ENCODE results near the gene PRKAR2A. TPM values are rescaled to one million over a fixed set of nuclear protein-coding genes. Genes with fewer than 3 reads are reported as not detected.
"Not testable (repeated sequence)": the region's sequence is repeated elsewhere in the genome, so short reads cannot be mapped to it uniquely, and the experiment has no call there.

Gene PRKAR2A
- total RNA-seq, 4 donors from 2014 or later, result 28.4 to 35.1 (median 32.0) TPM

- TF ChIP-seq CTCF (IDR thresholded peaks at IDR 0.05), result no peak
- no peak for ATAC-seq (ENCODE audit: low FRiP score)
- no peak for DNase-seq (ENCODE audit: low spot score)
Observed at GRCh38 chr3:48795997-48796732, 51.5 kb downstream of the PRKAR2A start.

GRCh38 chr3:48793484-48793883 is 54.2 kb downstream of the PRKAR2A start:
- DNase-seq (ENCODE audit: low spot score); ATAC-seq (ENCODE audit: low FRiP score): not testable (repeated sequence)

GRCh38 chr3:48789665-48790064 is 58.0 kb downstream of the PRKAR2A start:
- no peak for ATAC-seq (ENCODE audit: low FRiP score)
- no peak for DNase-seq (ENCODE audit: low spot score)
- TF ChIP-seq CTCF (IDR thresholded peaks at IDR 0.05), result no peak

GRCh38 chr3:48788544-48789162 is 59.0 kb downstream of the PRKAR2A start:
- no peak for TF ChIP-seq CTCF (IDR thresholded peaks at IDR 0.05)
- ATAC-seq (ENCODE audit: low FRiP score) (no peak), DNase-seq (ENCODE audit: low spot score) (no peak)

- no peak for TF ChIP-seq CTCF (IDR thresholded peaks at IDR 0.05)
- no peak for DNase-seq (ENCODE audit: low spot score)
- no peak for ATAC-seq (ENCODE audit: low FRiP score)
Observed at GRCh38 chr3:48784426-48785120, 63.1 kb downstream of the PRKAR2A start.

GRCh38 chr3:48783304-48783703 is 64.4 kb downstream of the PRKAR2A start:
- TF ChIP-seq CTCF (IDR thresholded peaks at IDR 0.05), result no peak
- ATAC-seq (ENCODE audit: low FRiP score) (no peak), DNase-seq (ENCODE audit: low spot score) (no peak)

- DNase-seq (ENCODE audit: low spot score), result no peak
- no peak for TF ChIP-seq CTCF (IDR thresholded peaks at IDR 0.05)
- no peak for ATAC-seq (ENCODE audit: low FRiP score)
Observed at GRCh38 chr3:48782046-48782445, 65.6 kb downstream of the PRKAR2A start.

GRCh38 chr3:48778565-48778964 is 69.1 kb downstream of the PRKAR2A start:
- not testable (repeated sequence) for ATAC-seq (ENCODE audit: low FRiP score); DNase-seq (ENCODE audit: low spot score)
